Smooth muscle cell (in vitro differentiated cells): ENCODE data around the gene BRIP1. TPM values are rescaled to one million over a fixed set of nuclear protein-coding genes. Genes with fewer than 3 reads are reported as not detected.
"Not testable (repeated sequence)": the region's sequence is repeated elsewhere in the genome, so short reads cannot be mapped to it uniquely, and the experiment has no call there.

Experiments used
- DNase-seq: peaks from one replicate; lab custom pipeline; 2025; ENCODE audit not compliant: unreplicated experiment; lab: John Stamatoyannopoulos, UW
- H2AFZ ChIP-seq: fragments of 200-600 bp; sonication (generic); 2 replicates; pipeline ENCODE4 v1.6.0; 2016; ENCODE audit warnings: antibody characterized with exemption, low read depth, mild to moderate bottlenecking
- H3F3A ChIP-seq: fragments of 200-600 bp; sonication (generic); 2 replicates; pipeline ENCODE4 v1.6.0; 2017; ENCODE audit warnings: antibody characterized with exemption, low read depth
- H3K27ac ChIP-seq: fragments of 200-600 bp; sonication (generic); 2 replicates; pipeline ENCODE4 v1.5.1; 2016; ENCODE audit warnings: low read depth, mild to moderate bottlenecking
- H3K27me3 ChIP-seq: fragments of 200-600 bp; sonication (generic); 2 replicates; pipeline ENCODE4 v1.6.1; 2016; ENCODE audit warnings: low read depth, mild to moderate bottlenecking
- H3K36me3 ChIP-seq: fragments of 200-600 bp; sonication (generic); 2 replicates; pipeline ENCODE4 v1.5.1; 2016; ENCODE audit warnings: low read depth
- H3K4me1 ChIP-seq: fragments of 200-600 bp; sonication (generic); 2 replicates; pipeline ENCODE4 v1.5.1; 2016; ENCODE audit warnings: low read depth
- H3K4me2 ChIP-seq: fragments of 200-600 bp; sonication (generic); 2 replicates; pipeline ENCODE4 v1.6.0; 2016; ENCODE audit warnings: mild to moderate bottlenecking
- H3K4me3 ChIP-seq: fragments of 200-600 bp; sonication (generic); 2 replicates; pipeline ENCODE4 v1.5.1; 2016; ENCODE audit warnings: mild to moderate bottlenecking
- H3K79me2 ChIP-seq: fragments of 200-600 bp; sonication (generic); 2 replicates; pipeline ENCODE4 v1.6.0; 2016; ENCODE audit warnings: low read depth, mild to moderate bottlenecking
- H3K9ac ChIP-seq: fragments of 200-600 bp; sonication (generic); 2 replicates; pipeline ENCODE4 v1.6.0; 2016; ENCODE audit warnings: low read depth
- H3K9me3 ChIP-seq: fragments of 200-600 bp; sonication (generic); replicated peaks from 2 replicates; pipeline ENCODE4 v1.5.1; 2016; ENCODE audit warnings: low read depth
- H4K20me1 ChIP-seq: fragments of 200-600 bp; sonication (generic); 2 replicates; pipeline ENCODE4 v1.6.0; 2016; ENCODE audit warnings: low read depth
- CTCF ChIP-seq: fragments of 200-600 bp; sonication (generic); IDR thresholded peaks from 2 replicates; pipeline ENCODE4 v1.5.1; 2017; ENCODE audit warnings: borderline replicate concordance, mild to moderate bottlenecking, antibody characterized with exemption; ENCODE audit not compliant: insufficient read depth, poor library complexity, severe bottlenecking
- WGBS: methylation state at CpG from one replicate; pipeline ENCODE4 v1.1.7; 2016; ENCODE audit warnings: low lambda C conversion rate; 5-methylcytosine and 5-hydroxymethylcytosine counted together
- polyA plus RNA-seq: library from polyadenylated mRNA; unstranded; fragments of >200 nt; fragmentation: Nextera tagmentation; extraction: Ambion mirVana; gene quantifications from 2 replicates; pipeline ENCODE4 v1.2.1, GENCODE V29; 2016
- total RNA-seq: library from RNA; depleted of rRNA; stranded (reverse); fragments of >200 nt; gene quantifications from 2 replicates; pipeline ENCODE4 v1.2.3, GENCODE V29; 2014

The BRIP1 gene
- total and polyA plus RNA-seq, 2 experiments from 2014 or later = 0.71 to 9.1 TPM

DNA sequence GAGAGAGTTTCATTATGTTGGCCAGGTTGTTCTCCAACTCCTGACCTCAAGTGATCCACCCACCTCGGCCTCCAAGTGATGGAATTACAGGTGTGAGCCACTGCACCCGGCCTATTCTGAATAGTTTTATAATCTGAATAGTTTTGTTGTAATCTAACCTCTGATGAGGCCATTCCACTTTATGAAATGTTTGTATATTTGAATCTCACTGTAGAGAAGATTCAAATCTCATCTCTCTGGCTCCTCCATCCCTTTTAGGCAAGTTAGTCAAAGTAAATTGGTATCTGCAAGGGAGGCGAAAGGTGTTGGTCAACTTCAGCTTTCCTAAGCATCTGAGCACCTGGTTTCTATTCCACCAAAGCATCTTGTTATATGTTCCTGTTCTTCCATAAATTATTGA lies 131.2 kb downstream of the BRIP1 start:
- H3F3A ChIP-seq = no peaks in the 10 kb centered on the region
- 80% methylated on average over 3 of the region's 3 CpGs for whole genome bisulfite sequencing
- no peak for TF ChIP-seq CTCF

DNA sequence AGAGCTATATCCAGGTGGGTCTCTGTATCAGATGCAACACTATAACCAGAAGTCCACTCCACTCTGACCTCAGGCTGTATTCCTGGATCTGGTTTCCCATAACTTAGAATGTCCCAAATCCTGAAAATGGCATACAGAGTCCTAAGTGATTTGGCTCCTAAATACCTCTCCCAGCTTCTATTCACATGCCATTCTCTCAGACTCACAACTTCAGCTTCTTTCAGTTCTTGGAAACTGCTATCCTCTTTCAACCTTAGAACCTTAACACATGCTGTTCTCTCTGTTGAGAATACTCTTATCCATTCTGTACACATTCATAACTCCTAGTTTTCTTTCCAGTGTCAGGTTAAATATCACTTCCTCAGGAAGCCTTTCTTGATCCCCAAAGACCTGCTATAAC lies 132.0 kb downstream of the BRIP1 start:
- Histone ChIP-seq H3K9me3 (no peaks in the 10 kb centered on the region), H3K79me2 (no peaks in the 10 kb centered on the region), H3K4me3 (no peak overlapping the region), H2AFZ (no peak overlapping the region), H3K4me2 (no peak overlapping the region), H3K36me3 (no peaks in the 10 kb centered on the region), H3K9ac (no peak overlapping the region), H4K20me1 (no peaks in the 10 kb centered on the region), H3K27me3 (no peaks in the 10 kb centered on the region), H3K4me1 (no peaks in the 10 kb centered on the region), H3K27ac (no peak overlapping the region), H3F3A (no peaks in the 10 kb centered on the region)
- no peak for TF ChIP-seq CTCF
- no peak for DNase-seq

More for the DNA sequence above, 131.2 kb downstream of the BRIP1 start:
- no peaks in the 10 kb centered on the region for H3K36me3 ChIP-seq
- no peak overlapping the region for H3K4me3 ChIP-seq
- no peak overlapping the region for H3K4me2 ChIP-seq
- H2AFZ ChIP-seq = no peak overlapping the region
- H3K9me3 ChIP-seq = no peaks in the 10 kb centered on the region
- no peaks in the 10 kb centered on the region for H3K27me3 ChIP-seq
- no peaks in the 10 kb centered on the region for H4K20me1 ChIP-seq
- H3K79me2 ChIP-seq = no peaks in the 10 kb centered on the region
- H3K4me1 ChIP-seq = no peaks in the 10 kb centered on the region
- no peak overlapping the region for H3K27ac ChIP-seq
- no peak for DNase-seq
- no peak overlapping the region for H3K9ac ChIP-seq

- Histone ChIP-seq H3K4me1 (no peaks in the 10 kb centered on the region), H2AFZ (no peak overlapping the region), H3K9me3 (no peaks in the 10 kb centered on the region), H3K79me2 (no peaks in the 10 kb centered on the region), H4K20me1 (no peaks in the 10 kb centered on the region), H3K4me3 (no peak overlapping the region), H3K27ac (no peak overlapping the region), H3K9ac (no peak overlapping the region), H3K36me3 (no peaks in the 10 kb centered on the region), H3K4me2 (no peak overlapping the region), H3F3A (no peaks in the 10 kb centered on the region), H3K27me3 (no peaks in the 10 kb centered on the region)
- TF ChIP-seq CTCF = no peak
- 86% methylated on average over 5 of the region's 5 CpGs for WGBS
- no peak for DNase-seq
Observed at GRCh38 chr17:61729690-61730268, 133.5 kb downstream of the BRIP1 start.

DNA sequence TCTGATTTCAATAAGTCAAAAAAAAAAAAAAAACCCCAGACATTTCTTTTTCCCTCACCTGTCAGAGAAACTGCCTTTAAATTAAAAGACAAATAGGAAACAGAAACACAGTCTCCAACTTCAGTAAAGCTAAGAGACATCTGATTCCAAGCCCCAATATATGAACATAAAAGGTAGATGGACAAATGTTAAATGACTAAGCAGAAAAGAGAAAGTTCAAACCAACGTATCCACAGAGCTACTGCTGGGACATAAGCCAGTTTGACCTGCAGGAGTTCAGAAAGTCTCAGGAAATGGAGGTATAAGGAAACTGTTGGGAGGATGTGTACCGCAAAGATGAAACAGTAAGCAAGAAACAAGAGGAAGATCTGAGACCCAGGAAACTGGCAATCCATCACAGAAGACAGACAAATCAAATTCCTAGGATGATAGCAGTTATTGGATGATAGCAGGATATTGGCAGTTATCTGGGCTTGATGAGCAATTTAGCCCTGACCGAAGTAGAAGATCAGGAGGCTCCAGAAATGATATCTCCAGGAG lies 135.0 kb downstream of the BRIP1 start:
- Histone ChIP-seq H3K36me3 (no peaks in the 10 kb centered on the region), H4K20me1 (no peaks in the 10 kb centered on the region), H3K9ac (no peak overlapping the region), H3K27ac (no peak overlapping the region), H3K4me3 (no peak overlapping the region), H3K79me2 (no peaks in the 10 kb centered on the region), H3K4me1 (no peaks in the 10 kb centered on the region), H3K4me2 (no peak overlapping the region), H2AFZ (no peak overlapping the region), H3K27me3 (no peaks in the 10 kb centered on the region), H3F3A (no peaks in the 10 kb centered on the region), H3K9me3 (no peaks in the 10 kb centered on the region)
- TF ChIP-seq CTCF = no peak
- DNase-seq = no peak
- 95% methylated on average over 3 of the region's 3 CpGs for WGBS

DNA sequence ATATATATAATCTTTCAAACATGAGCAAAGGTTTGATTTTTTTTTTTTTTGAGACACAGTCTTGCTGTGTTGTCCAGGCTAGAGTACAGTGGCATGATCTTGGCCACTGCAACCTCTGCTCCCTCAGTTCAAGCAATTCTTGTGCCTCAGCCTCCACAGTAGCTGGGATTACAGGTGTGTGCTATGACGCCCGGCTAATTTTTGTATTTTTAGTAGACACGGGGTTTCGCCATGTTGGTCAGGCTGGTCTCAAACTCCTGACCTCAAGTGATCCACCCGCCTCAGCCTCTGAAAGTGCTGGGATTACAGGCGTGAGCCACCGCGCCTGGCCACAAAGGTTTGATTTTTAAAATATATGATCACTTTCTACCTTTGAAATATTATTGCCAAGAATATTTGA lies 135.5 kb downstream of the BRIP1 start:
- not testable (repeated sequence) for H3K27ac ChIP-seq, H2AFZ ChIP-seq, H3F3A ChIP-seq, H4K20me1 ChIP-seq, H3K9me3 ChIP-seq, H3K27me3 ChIP-seq, H3K36me3 ChIP-seq, H3K4me1 ChIP-seq, H3K4me3 ChIP-seq, H3K79me2 ChIP-seq, H3K4me2 ChIP-seq, DNase-seq, H3K9ac ChIP-seq
- WGBS = 99% methylated on average over 8 of the region's 8 CpGs
